Esophagus mucosa (tissue), 1 donor: ENCODE data around the gene DDX5. TPM values are rescaled to one million over a fixed set of nuclear protein-coding genes. Genes with fewer than 3 reads are reported as not detected.
A peak's percentile ranks its signal among the peaks of the same experiment; 100 is the strongest.

Experiments
- ATAC-seq: fragments of 200-7000 bp; cut with Tn5 transposase; one replicate; pipeline ENCODE4 v1.9.1; 2020
- total RNA-seq: library from RNA; stranded (reverse); gene quantifications from one replicate; pipeline ENCODE4 v1.2.4, GENCODE V29; 2023
- donor health status: DM: yes; HTN: yes; CAD: no.

Gene DDX5
- total RNA-seq = 351 TPM

GRCh38 chr17:64506201-64506575 lies at the start of gene DDX5:
DDX5 (minus strand) TSS chr17:64506289; CDS start chr17:64506119, 170 bp downstream.
- ATAC-seq = peak; percentile 90

DNA sequence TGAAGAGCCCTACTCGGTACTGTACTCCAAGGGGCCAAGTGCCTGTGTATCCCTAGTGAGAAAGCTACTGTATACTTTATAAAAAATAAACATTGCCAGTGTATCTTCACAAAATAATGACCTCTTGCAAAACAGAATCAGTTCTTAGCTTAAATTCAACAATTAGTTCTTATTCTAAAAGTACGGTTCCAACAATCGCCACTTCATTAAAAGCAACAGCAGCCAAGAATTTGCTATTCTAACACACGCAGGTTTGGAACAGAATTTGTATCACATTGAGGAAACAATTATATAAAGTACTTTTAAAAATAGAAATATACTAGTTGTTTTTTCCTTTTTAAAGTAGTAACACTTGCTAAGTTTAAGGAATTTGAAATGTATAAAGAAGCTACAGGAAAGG lies 49.2 kb upstream of the DDX5 start:
- ATAC-seq = no peak

GRCh38 chr17:64554028-64554637 lies 48.0 kb upstream of the DDX5 start:
- ATAC-seq = no peak

DNA sequence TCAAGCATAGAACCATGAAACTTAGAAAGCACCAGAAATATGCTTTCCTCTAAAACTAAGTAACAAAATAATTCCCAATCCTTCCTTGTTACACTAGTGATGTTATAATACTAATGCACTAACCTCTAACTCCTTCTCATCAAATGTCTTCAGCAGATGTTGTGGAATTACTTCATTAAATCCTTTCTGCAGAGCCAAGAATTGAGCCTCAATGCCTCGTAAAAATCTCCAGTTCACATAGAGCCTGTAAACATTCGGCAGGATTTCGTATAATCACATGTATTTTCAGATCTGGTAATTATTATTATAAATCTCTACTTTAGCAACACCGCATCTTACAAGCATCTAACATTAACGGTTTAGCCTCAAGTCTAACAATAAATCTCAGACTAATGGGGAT lies 45.4 kb upstream of the DDX5 start:
- no peak for ATAC-seq

- no peak for ATAC-seq
Measured at GRCh38 chr17:64547319-64547718, 41.2 kb upstream of the DDX5 start.

DNA sequence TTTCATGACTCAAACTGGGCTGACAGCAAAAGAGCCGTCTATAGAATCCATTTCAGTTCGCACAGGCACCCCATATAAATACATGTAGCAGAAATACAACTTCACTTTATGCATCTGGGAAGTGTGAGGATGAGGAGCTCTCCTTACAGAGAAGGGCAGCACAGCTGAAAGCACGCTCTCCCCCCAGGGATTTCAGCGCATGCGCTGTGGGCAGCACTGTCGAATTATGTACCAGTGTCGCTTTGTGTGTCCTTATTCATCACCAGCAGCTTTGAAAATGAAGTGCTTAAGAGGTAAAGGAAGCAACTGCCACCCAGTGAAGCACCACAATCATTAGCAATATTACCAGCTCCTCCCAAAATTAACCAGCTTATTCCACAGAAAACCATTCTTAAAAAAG lies 40.6 kb upstream of the DDX5 start:
- no peak for ATAC-seq

GRCh38 chr17:64544742-64545141 lies 38.7 kb upstream of the DDX5 start:
- ATAC-seq = no peak

- peak; percentile 50 for ATAC-seq
Measured at GRCh38 chr17:64540118-64540776, 34.2 kb upstream of the DDX5 start.

GRCh38 chr17:64538508-64539130 lies 32.5 kb upstream of the DDX5 start:
- ATAC-seq = no peak

DNA sequence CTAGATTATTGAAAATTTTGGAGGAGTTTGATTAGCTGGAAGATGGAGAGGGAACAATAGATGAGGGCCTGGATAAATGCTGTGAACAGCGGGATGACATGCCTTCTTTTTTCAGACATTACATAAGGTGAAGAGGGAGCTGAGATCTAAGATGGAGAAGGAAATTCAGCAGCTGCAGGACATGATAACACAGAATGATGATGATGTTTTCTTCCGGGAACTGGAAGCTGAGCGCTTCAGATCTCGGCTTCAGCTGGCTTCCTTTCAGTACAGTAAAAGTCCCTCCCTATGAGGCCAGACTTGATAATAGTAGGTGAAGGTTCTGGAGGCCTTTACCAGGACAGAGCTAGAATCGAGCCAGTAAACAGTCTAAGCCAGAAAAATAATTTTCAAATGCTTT lies 31.4 kb upstream of the DDX5 start:
- ATAC-seq = no peak

DNA sequence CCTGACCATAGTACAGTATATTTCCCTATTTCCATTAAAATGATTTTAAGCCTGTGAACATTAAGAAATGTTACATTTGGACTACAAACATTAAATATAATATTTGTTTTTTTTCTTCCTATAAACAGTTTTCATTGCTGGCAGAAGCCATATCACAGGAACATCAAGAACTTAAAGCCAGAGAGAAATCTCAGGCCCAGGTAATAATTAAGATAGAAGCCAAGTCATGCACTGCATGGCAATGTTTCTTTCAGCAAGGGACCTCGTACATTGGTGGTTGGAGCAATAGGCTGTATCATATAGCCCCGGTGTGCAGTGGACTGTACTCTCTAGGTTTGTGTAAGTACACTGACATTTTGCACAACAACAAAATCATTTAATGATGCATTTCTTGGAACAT lies 30.8 kb upstream of the DDX5 start:
- ATAC-seq = no peak

GRCh38 chr17:64535357-64535756 lies 29.3 kb upstream of the DDX5 start:
- ATAC-seq = no peak

GRCh38 chr17:64534187-64534586 lies 28.1 kb upstream of the DDX5 start:
- ATAC-seq = peak; percentile 66

DNA sequence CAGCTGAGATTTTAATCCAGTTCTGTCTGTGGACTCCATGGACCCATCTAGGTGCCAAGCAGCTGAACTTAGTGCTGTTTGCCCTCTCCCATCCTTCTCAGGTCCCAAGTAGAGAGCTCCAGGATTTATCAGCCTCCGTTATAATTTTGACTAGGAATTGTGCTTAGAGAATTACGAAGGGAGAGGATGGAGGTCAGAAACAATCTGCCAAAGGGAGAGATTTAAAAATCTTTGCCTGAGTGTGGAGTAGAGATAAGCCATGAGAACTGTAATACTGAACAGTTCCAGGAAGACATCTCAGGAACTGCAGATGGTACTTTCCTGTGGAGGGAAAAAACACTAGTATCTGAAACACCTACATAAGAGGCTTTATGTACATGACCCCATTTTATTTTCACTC lies 27.7 kb upstream of the DDX5 start:
- ATAC-seq = no peak

DNA sequence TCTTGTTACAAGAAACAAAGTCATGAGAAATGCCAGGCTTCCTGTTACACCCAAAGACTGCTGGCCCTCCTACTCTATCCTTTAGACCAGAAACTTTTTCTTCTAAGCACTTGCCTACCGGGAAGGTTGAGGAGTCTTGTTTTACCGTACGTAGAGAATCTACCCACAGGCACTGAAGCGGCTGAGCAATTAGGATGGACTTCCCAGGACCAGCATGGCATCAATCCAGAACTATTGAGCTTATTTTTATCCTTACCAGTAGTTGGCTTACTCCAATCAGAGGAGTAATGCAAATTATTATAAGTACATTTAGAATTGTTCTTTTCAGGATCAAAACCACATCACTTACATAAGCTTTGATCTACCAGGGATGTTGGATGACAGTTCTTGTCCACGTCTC lies 26.3 kb upstream of the DDX5 start:
- no peak for ATAC-seq

GRCh38 chr17:64531955-64532371 lies 25.9 kb upstream of the DDX5 start:
- no peak for ATAC-seq

DNA sequence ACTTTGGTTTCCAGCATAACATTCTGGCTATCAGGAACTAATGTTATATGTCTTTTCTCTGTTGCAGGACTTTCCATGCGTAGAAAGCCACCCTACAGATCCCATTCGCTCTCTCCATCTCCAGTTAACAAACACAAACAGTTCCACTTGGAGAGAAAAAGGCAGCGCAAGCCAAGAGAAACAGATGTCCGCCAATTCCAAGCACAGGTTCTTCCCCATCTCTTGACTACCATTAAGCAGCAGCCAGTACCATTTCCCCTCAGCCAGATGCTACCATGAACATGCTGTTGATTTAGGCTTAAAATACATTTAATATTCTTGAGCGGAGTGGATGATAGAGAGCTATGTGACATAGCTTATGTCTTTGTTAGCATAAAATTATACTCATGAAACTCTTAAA lies 23.1 kb upstream of the DDX5 start:
- no peak for ATAC-seq

DNA sequence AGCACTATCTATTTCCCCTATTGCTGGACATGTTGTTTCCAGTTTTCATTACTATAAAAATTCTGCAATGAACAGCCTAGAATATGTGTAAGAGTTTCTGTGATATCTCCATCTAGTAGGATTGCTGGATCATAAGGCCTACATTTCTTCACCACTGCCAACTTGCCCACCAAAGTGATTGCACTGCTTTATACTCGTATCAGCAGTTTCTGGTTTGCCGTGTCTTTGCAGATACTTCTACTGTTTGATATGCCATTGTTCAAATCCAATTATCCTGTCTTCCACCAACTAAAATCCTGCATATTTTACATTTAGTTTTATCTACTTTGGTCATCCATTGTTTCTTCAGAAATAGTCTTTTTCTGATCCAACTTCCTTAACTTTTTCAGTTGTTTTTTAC lies 21.8 kb upstream of the DDX5 start:
- ATAC-seq = no peak

DNA sequence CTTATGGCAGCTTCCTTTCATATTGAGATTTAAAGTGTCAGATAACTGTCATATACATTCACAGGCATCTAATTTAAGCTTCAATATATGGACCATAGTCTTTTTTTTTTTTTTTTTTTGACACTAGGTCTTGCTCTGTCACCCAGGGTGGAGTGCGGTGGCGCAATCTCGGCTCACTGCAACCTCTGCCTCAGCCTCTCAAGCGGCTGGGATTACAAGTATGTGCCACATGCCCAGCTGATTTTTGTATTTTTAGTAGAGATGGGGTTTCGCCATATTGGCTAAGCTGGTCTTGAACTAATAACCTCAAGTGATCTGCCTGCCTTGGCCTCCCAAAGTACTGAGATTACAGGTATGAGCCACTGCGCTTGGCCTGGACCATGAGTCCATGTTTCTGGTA lies 14.3 kb upstream of the DDX5 start:
- no peak for ATAC-seq

GRCh38 chr17:64519601-64520000 lies 13.5 kb upstream of the DDX5 start:
- no peak for ATAC-seq

DNA sequence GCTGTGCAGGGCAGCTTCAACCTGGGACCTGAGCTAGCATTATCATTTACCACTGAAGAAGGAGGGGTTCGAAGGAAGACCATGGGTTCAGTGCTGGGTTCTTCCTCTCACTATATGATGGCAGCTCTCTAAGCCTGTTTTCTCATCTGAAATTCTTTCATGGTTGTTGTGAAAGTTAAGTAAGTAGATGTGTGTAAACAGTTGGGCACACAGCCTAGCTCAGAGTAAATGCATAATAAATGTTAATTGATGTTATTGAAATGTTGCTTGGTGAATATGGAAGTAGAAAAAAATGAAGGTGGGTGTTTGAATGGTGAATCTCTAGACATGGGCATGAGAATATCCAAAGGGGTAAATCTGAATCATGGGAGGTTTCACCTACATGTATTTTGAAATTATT lies 9.7 kb upstream of the DDX5 start:
- no peak for ATAC-seq

GRCh38 chr17:64515419-64515818 lies 9.3 kb upstream of the DDX5 start:
- ATAC-seq = no peak

DNA sequence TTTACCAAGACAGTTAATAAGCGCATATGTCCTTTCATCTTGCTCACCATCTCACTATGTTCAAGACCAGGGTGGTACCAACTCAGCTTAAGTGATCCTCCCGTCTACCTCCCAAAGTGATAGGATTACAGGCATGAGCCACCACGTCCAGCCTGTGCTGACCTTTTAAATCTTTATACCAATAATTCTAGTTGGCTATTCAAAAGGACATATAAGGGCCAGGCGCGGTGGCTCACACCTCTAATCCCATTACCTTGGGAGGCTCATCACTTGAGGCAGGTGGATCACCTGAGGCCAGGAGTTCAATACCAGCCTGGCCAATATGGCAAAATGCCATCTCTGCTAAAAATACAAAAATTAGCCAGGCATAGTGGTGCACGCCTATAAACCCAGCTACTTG lies 3.1 kb upstream of the DDX5 start:
- ATAC-seq = no peak

- no peak for ATAC-seq
Measured at GRCh38 chr17:64508683-64509082, 2.6 kb upstream of the DDX5 start.

- peak; percentile 21 for ATAC-seq
Measured at GRCh38 chr17:64507413-64507782, 1.3 kb upstream of the DDX5 start.
